Measurements from ENCODE around the gene MCOLN1.

Gene MCOLN1

DNA sequence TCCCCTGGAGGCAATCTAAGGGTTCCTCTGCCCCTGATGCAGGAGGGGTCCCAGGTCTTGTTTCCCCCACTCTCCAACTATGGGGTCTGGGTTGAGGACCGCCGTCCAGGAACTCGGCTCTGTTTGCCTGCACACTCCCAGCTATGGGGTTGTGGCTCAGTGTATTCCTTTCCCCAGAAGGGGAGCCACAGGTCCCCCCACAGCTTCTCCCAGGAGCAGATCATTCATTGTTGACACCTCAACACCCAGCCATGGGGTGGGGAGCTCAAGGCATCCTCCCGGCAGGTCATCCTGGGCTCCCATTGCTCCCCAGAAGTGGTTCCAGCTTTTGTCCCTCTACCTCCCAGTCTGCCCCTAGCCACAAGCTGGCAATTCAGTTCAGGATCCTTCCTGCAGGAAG lies 5.5 kb upstream of the MCOLN1 start:
- FAIRE-seq (no peak), DNase-seq (ENCODE audit: insufficient read length, low spot score) (no peak)
- TF ChIP-seq, protein P1, sequence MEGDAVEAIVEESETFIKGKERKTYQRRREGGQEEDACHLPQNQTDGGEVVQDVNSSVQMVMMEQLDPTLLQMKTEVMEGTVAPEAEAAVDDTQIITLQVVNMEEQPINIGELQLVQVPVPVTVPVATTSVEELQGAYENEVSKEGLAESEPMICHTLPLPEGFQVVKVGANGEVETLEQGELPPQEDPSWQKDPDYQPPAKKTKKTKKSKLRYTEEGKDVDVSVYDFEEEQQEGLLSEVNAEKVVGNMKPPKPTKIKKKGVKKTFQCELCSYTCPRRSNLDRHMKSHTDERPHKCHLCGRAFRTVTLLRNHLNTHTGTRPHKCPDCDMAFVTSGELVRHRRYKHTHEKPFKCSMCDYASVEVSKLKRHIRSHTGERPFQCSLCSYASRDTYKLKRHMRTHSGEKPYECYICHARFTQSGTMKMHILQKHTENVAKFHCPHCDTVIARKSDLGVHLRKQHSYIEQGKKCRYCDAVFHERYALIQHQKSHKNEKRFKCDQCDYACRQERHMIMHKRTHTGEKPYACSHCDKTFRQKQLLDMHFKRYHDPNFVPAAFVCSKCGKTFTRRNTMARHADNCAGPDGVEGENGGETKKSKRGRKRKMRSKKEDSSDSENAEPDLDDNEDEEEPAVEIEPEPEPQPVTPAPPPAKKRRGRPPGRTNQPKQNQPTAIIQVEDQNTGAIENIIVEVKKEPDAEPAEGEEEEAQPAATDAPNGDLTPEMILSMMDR (IDR thresholded peaks at IDR 0.05; ENCODE audit: insufficient read depth, missing control alignments), result no peak

DNA sequence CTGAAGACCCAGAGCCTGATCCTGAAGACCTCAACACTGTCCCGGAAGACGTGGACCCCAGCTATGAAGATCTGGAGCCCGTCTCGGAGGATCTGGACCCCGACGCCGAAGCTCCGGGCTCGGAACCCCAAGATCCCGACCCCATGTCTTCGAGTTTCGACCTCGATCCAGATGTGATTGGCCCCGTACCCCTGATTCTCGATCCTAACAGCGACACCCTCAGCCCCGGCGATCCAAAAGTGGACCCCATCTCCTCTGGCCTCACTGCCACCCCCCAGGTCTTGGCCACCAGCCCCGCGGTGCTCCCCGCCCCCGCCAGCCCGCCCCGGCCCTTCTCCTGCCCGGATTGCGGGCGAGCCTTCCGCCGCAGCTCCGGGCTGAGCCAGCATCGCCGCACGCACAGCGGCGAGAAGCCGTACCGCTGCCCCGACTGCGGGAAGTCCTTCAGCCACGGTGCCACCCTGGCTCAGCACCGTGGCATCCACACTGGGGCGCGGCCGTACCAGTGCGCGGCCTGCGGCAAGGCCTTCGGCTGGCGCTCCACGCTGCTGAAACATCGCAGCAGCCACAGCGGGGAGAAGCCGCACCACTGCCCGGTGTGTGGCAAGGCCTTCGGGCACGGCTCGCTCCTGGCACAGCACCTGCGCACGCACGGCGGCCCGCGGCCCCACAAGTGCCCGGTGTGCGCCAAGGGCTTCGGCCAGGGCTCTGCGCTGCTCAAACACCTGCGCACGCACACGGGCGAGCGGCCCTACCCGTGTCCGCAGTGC lies 2.9 kb upstream of the MCOLN1 start:
- TF ChIP-seq, protein P1 (IDR thresholded peaks at IDR 0.05; ENCODE audit: insufficient read depth, missing control alignments), result no peak
- no peak for DNase-seq (ENCODE audit: insufficient read length, low spot score)
- FAIRE-seq, result no peak

DNA sequence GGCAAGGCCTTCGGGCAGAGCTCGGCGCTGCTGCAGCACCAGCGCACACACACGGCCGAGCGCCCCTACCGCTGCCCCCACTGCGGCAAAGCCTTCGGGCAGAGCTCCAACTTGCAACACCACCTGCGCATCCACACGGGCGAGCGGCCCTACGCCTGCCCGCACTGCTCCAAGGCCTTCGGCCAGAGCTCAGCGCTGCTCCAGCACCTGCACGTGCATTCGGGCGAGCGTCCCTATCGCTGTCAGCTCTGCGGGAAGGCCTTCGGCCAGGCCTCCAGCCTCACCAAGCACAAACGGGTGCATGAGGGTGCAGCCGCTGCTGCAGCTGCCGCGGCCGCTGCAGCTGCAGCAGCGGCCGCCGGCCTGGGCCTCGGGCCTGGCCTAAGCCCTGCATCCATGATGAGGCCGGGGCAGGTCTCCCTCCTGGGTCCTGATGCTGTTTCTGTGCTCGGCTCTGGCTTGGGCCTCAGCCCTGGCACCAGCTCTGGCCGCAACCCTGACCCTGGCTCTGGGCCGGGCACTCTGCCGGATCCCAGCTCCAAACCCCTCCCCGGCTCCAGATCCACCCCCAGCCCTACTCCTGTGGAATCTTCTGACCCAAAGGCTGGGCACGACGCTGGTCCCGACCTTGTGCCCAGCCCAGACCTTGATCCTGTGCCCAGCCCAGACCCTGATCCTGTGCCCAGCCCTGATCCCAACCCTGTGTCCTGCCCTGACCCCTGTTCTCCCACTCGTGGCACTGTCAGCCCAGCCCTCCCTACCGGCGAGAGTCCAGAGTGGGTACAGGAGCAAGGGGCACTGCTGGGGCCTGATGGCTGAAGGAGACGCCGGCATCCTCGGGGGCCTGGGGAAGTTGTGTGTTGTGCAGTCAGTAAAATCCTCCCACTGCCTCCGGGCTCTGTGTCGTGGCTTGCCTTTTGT lies 2.0 kb upstream of the MCOLN1 start:
- DNase-seq (ENCODE audit: insufficient read length, low spot score) (no peak), FAIRE-seq (no peak)
- TF ChIP-seq, protein P1 (IDR thresholded peaks at IDR 0.05; ENCODE audit: insufficient read depth, missing control alignments), result no peak

DNA sequence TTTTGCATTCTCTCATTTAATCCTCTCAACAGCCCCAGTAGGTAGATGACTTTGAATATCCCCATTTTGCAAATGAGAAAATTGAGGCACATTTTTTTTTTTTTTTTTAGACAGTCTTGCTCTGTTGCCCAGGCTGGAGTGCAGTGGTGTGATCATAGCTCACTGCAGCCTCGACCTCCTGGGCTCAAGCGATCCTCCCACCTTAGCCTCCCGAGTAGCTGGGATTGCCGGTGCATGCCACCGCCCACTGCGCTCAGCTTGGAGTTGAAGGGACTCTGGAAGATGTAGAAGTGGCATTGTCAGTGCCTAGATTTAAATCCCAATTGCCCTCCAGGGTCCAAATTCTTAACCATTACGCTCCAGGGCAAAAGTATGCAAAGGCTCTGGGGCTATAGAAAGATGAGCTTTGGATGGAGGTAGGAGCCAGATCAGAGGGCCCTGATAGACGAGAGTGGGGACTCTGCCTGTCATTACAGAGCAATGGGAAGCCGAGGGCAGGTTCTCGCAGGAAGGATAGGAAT lies 813 bp upstream of the MCOLN1 start:
- DNase-seq (ENCODE audit: insufficient read length, low spot score) (no peak), FAIRE-seq (no peak)
- TF ChIP-seq, protein P1 (IDR thresholded peaks at IDR 0.05; ENCODE audit: insufficient read depth, missing control alignments), result no peak

DNA sequence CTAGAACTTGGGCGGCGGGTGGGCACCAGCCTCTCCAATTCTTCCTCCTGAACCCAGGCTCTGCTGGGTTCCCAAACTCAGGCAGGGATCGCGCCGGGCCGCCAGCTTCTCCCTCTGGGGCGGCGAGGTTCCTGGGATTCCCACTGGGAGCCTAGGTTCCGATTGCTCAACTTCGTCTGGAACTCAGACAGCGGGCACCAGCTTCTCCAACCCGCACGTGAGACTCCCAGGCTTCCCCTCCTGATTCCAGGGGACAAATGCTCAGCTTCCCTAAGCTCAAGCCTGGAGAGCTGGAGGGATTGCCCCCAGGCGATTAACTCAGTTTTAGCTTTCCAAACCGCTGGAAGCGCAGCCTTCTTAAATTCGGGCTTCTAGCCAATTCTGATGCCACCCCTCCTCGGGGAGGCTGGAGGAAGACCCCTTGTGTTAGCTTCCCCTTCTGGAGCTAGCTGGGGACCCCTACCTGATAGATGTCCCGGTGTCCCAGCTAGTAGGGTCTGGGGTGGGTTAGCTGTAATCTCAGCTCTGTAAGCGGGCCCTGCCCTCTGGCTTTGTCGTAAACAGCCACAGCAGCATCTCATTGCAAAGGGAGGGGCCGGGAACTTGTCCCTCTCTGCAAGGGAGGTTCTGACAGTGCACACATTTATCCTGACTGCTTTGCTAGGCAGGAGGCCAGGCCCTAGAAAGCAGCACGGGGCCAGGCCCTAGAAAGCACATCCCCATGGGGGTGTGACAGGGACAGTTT lies 671 bp downstream of the MCOLN1 start:
- FAIRE-seq (no peak), DNase-seq (ENCODE audit: insufficient read length, low spot score) (no peak)
- TF ChIP-seq, protein P1 (IDR thresholded peaks at IDR 0.05; ENCODE audit: insufficient read depth, missing control alignments), result no peak

DNA sequence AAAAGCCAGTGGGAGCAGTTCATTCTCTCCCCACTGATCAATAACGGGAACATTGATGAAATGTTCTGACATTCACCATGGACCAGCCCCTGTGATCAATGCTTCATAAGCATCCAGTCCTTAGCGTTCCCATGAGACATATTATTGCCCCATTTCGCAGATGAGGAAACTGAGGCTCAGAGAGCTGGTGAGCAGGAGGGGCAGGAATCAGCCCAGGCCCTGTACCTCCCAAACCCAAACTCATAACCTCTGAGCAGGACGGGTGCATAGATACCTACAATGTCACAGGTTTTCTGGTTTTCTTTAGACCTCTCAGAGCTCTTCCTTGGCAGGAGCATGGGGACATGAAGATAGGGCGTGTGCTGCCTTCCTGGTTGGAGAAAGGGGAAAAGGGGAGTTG lies 2.1 kb downstream of the MCOLN1 start:
- TF ChIP-seq, protein P1 (IDR thresholded peaks at IDR 0.05; ENCODE audit: insufficient read depth, missing control alignments), result no peak
- FAIRE-seq, result no peak

More for the DNA sequence above, 2.1 kb downstream of the MCOLN1 start:
- no peak for DNase-seq (ENCODE audit: insufficient read length, low spot score)

All from D721Med (cell line).